HCT116 (cell line): ENCODE measurements around the gene LHX8. TPM values are rescaled to one million over a fixed set of nuclear protein-coding genes. Genes with fewer than 3 reads are reported as not detected.

Source experiments
- ATAC-seq: fragments of 200-7000 bp; cut with Tn5 transposase; 2 replicates; pipeline ENCODE4 v1.9.1; 2020; ENCODE audit warnings: mild to moderate bottlenecking, moderate library complexity
- Bru-seq: library from RNA; stranded (reverse); fragments of 400-500 nt; gene quantifications from one replicate; lab custom pipeline; 2021; lab: Mats Ljungman, UMichigan
- BruChase-seq, 2 experiments: library from RNA; stranded (reverse); fragments of 400-500 nt; gene quantifications; one replicate each; lab custom pipeline; 2021; lab: Mats Ljungman, UMichigan
- BruUV-seq: library from RNA; stranded (reverse); fragments of 400-500 nt; replicated peaks from 2 replicates; lab custom pipeline; 2021; lab: Mats Ljungman, UMichigan
- CTCF ChIA-PET: fragments of 300-600 bp; sonication (Branson Sonifier 250); formaldehyde crosslinking; loops from one replicate; lab custom pipeline; 2021; ENCODE audit warnings: antibody characterized with exemption; lab: Charles Lee
- POLR2A ChIA-PET: fragments of 300-600, 350-600 bp; sonication (Branson Sonifier 250); formaldehyde crosslinking; loops from one replicate; lab custom pipeline; 2021; ENCODE audit warnings: antibody characterized with exemption; lab: Charles Lee
- RAD21 ChIA-PET, 2 experiments: fragments of 300-600 bp; sonication (Branson Sonifier 250); formaldehyde crosslinking; loops; one replicate each; lab custom pipeline; 2023; ENCODE audit warnings: low total read pairs in 2 of 2; ENCODE audit not compliant: uncharacterized antibody in 2 of 2, unreplicated experiment in 2 of 2, low non-redundant PET in 1 of 2; lab: Charles Lee
- DNase-seq: peaks from one replicate; pipeline ENCODE4 v3.0.0-alpha.2; 2010; ENCODE audit warnings: low read depth, low spot score
- H2AFZ ChIP-seq: fragments of 200-600 bp; shearing (Covaris generic), sonication (generic); 2 replicates; pipeline ENCODE4 v1.6.1; 2017; ENCODE audit warnings: low read depth, mixed run types, mixed read lengths, antibody characterized with exemption, low read length; ENCODE audit not compliant: poor library complexity, severe bottlenecking
- H3K27ac ChIP-seq: 2 replicates; pipeline ENCODE4 v1.5.1; 2012; ENCODE audit warnings: low read depth, low read length
- H3K27me3 ChIP-seq: fragments of 200-600 bp; sonication (generic); 2 replicates; pipeline ENCODE4 v1.6.1; 2016; ENCODE audit warnings: mixed run types, low read length, mixed read lengths; ENCODE audit not compliant: insufficient read depth
- H3K36me3 ChIP-seq, 2 experiments: fragments of 200-500 bp in 1 of 2; fragments of 200-600 bp in 1 of 2; sonication (Bioruptor generic) in 1 of 2; sonication (generic) in 1 of 2; 2 replicates each; pipeline versions ENCODE4 v1.5.1 to v1.6.1; 2014 to 2016; ENCODE audit warnings: low read length in 2 of 2, inconsistent platforms in 1 of 2, mixed read lengths in 1 of 2, mixed run types in 1 of 2; ENCODE audit not compliant: insufficient read depth in 2 of 2, control insufficient read depth in 1 of 2
- H3K4me1 ChIP-seq, 2 experiments: fragments of 200-600 bp in 1 of 2; sonication (generic) in 1 of 2; 2 replicates each; pipeline versions ENCODE4 v1.5.1 to v1.6.1; 2012 to 2017; ENCODE audit warnings: low read length in 2 of 2, inconsistent platforms in 1 of 2, mild to moderate bottlenecking in 1 of 2, mixed read lengths in 1 of 2, mixed run types in 1 of 2, moderate library complexity in 1 of 2; ENCODE audit not compliant: insufficient read depth in 2 of 2, control insufficient read depth in 1 of 2
- H3K4me2 ChIP-seq: fragments of 200-600 bp; sonication (generic); 2 replicates; pipeline ENCODE4 v1.6.1; 2017; ENCODE audit warnings: mixed run types, low read length, mixed read lengths
- H3K4me3 ChIP-seq, 2 experiments: fragments of 200-600 bp in 1 of 2; sonication (generic) in 1 of 2; replicated peaks in 1 of 2; 2 replicates each; pipeline ENCODE4 v1.5.1; 2011 to 2016; ENCODE audit warnings: low read length in 2 of 2, control low read depth in 1 of 2, low read depth in 1 of 2, mild to moderate bottlenecking in 1 of 2, mixed read lengths in 1 of 2, mixed run types in 1 of 2
- H3K79me2 ChIP-seq: fragments of 200-600 bp; sonication (generic); 2 replicates; pipeline ENCODE4 v1.6.1; 2017; ENCODE audit warnings: mild to moderate bottlenecking, mixed run types, low read length, moderate library complexity, mixed read lengths; ENCODE audit not compliant: insufficient read depth
- H3K9ac ChIP-seq: fragments of 200-600 bp; sonication (generic); 2 replicates; pipeline ENCODE4 v1.6.1; 2016; ENCODE audit warnings: low read length, mixed read lengths
- H3K9me2 ChIP-seq: fragments of 200-600 bp; sonication (generic), shearing (Covaris generic); 2 replicates; pipeline ENCODE4 v1.6.1; 2017; ENCODE audit warnings: mixed run types, mild to moderate bottlenecking, moderate library complexity; ENCODE audit not compliant: insufficient read depth
- H3K9me3 ChIP-seq, 2 experiments: fragments of 200-500 bp in 1 of 2; fragments of 200-600 bp in 1 of 2; sonication (Bioruptor generic) in 1 of 2; sonication (generic) in 1 of 2; 2 replicates each; pipeline ENCODE4 v1.6.1; 2014 to 2017; ENCODE audit warnings: low read length in 2 of 2, mixed read lengths in 2 of 2, inconsistent platforms in 1 of 2, low read depth in 1 of 2, mild to moderate bottlenecking in 1 of 2, mixed run types in 1 of 2, moderate library complexity in 1 of 2; ENCODE audit not compliant: control insufficient read depth in 1 of 2, insufficient read depth in 1 of 2
- H4K20me1 ChIP-seq: fragments of 200-600 bp; sonication (generic), shearing (Covaris generic); 2 replicates; pipeline ENCODE4 v1.6.1; 2017; ENCODE audit warnings: mixed run types, mild to moderate bottlenecking, moderate library complexity; ENCODE audit not compliant: insufficient read depth
- CBX3 ChIP-seq: IDR thresholded peaks from 2 replicates; pipeline ENCODE4 v1.6.1; 2012; ENCODE audit warnings: low read depth
- CTCF ChIP-seq, 3 experiments: fragments of 200-600 bp in 1 of 3; sonication (generic) in 1 of 3; IDR thresholded peaks in 2 of 3; conservative IDR thresholded peaks in 1 of 3; 2 replicates each; pipeline ENCODE4 v1.5.1; 2012 to 2017; ENCODE audit warnings: low read depth in 2 of 3, low read length in 2 of 3, antibody characterized with exemption in 1 of 3, borderline replicate concordance in 1 of 3, control low read depth in 1 of 3, mild to moderate bottlenecking in 1 of 3, mixed read lengths in 1 of 3, mixed run types in 1 of 3, moderate library complexity in 1 of 3; ENCODE audit not compliant: insufficient read depth in 1 of 3
- EZH2 ChIP-seq: fragments of 200-600 bp; sonication (generic); IDR thresholded peaks from 2 replicates; pipeline ENCODE4 v1.6.1; 2017; ENCODE audit warnings: antibody characterized with exemption, mixed run types
- FOSL1 ChIP-seq: IDR thresholded peaks from 2 replicates; pipeline ENCODE4 v1.6.1; 2012; ENCODE audit warnings: low read depth
- JUND ChIP-seq: IDR thresholded peaks from 2 replicates; pipeline ENCODE4 v1.6.1; 2012
- POLR2A ChIP-seq: IDR thresholded peaks from 2 replicates; pipeline ENCODE4 v1.7.0; 2011; ENCODE audit warnings: borderline replicate concordance; ENCODE audit not compliant: insufficient read depth, insufficient read length; ENCODE audit errors: extremely low read depth
- POLR2AphosphoS5 ChIP-seq: IDR thresholded peaks from 2 replicates; pipeline ENCODE4 v1.6.1; 2011; ENCODE audit warnings: mild to moderate bottlenecking, low read depth, low read length, moderate library complexity
- SIN3A ChIP-seq: IDR thresholded peaks from 2 replicates; pipeline ENCODE4 v1.6.1; 2012; ENCODE audit warnings: low read depth
- intact Hi-C: fragments of 100-400 bp; cut with micrococcal nuclease; formaldehyde crosslinking; loops from 2 replicates; pipeline ENCODE4 v1.10.0; 2022
- long read RNA-seq: library from polyadenylated mRNA; unstranded; transcript quantifications from one replicate; pipeline ENCODE4 v2.0.0, GENCODE V29; 2021; ENCODE audit not compliant: unreplicated experiment
- polyA plus RNA-seq: library from polyadenylated mRNA; unstranded; fragments of >200 nt; gene quantifications from 2 replicates; pipeline ENCODE4 v1.2.1, GENCODE V29; 2012; ENCODE audit warnings: missing spikeins
- total RNA-seq: library from RNA; stranded (reverse); gene quantifications from one replicate; pipeline ENCODE4 v1.2.1, GENCODE V29; 2021; ENCODE audit not compliant: unreplicated experiment

Gene LHX8
- not detected for total RNA-seq
- not detected in 2 replicates for polyA plus RNA-seq
- Bru-seq, nascent RNA: not detected
- BruChase-seq, experiment 1, labeled RNA remaining after a 6-hour chase: not detected
- not detected for BruChase-seq, experiment 2, labeled RNA remaining after a 2-hour chase
- long read RNA-seq: 0 reads

DNA sequence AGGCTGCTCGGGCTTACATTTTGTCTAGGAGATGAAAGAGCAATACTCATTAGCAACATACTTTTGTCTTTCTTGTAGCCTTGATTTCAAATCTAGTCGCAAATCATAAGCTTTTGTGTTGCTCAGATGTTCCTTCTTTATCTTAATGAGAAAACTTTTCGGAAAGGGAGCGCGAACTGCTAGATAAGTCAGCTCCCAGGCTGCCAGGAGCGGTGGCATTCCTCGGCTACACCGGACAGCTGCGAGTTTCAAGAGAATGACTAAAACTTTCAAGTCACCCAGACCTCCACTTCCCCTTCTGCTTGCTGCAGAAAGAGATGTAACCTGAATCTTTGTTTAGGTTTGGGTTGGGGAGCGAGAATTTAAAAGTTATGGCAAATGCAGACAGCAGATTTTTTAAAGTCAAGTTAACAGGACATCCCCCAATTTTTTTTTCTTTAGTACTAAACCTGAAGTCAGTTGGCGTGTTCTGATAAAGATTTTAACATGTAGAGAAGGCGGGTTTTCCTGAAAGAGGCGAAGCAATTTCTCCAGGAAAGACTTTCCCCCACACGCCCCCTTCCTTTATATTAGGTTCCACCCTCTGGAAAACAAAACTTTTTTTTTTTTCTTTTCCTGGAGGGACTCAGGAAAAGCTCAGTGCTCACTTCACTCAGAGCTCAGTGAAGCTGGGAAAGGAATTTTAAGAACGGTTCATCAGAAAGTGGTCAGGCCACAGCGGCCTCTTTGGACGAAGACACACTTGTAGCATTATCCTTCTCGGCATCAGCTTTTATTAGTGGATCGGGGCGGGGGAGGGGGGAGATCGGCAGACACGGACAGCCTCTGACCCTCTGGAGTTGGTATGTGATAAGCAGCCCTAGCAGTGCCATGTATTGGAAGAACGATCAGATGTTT lies at the start of gene LHX8:
LHX8 (plus strand) TSS at position 639 of the 897 bp plus-strand sequence. CDS start 2,227 bp downstream, outside the sequence.
- H3K9me2 ChIP-seq: no peaks in the 10 kb centered on the region
- ChIA-PET RAD21 (no interaction called here), CTCF (no interaction called here)
- no peaks in the 10 kb centered on the region for H3K79me2 ChIP-seq
- no TSS peak for BruUV-seq
- no peak for DNase-seq
- no peak within 1 kb of the TSS for H3K4me2 ChIP-seq
- no peaks in the 10 kb centered on the region for H3K4me1 ChIP-seq
- H3K4me3 ChIP-seq: no peak within 1 kb of the TSS
- TF ChIP-seq CBX3 (no peak), SIN3A (no peak), POLR2AphosphoS5 (no peak), FOSL1 (no peak), POLR2A (no peak), CTCF (IDR thresholded peaks at IDR 0.05 in 2 of 3, conservative IDR thresholded peaks at IDR 0.05 in 1 of 3; ENCODE audit: borderline replicate concordance in 1 of 3, insufficient read depth in 1 of 3, low read depth in 2 of 3, low read length in 2 of 3) (no peak), EZH2 (no peak), JUND (no peak)
- TF ChIP-seq, all 23 proteins: peak for 0
- POLR2A ChIA-PET: no interaction called here
- no peak within 1 kb of the TSS for H3K27ac ChIP-seq
- H2AFZ ChIP-seq: no peak within 1 kb of the TSS
- no peak within 1 kb of the TSS for H3K9ac ChIP-seq
- intact Hi-C loops: no loop called here
- H3K27me3 ChIP-seq: peaks cover 6% of the 10 kb centered on the region
- H3K9me3 ChIP-seq: no peaks in the 10 kb centered on the region
- no peaks in the 10 kb centered on the region for H4K20me1 ChIP-seq
- no peaks in the 10 kb centered on the region for H3K36me3 ChIP-seq
- ATAC-seq: no peak
